H9 (cell line): Measurements from ENCODE around the gene PDE7B. TPM values are rescaled to one million over a fixed set of nuclear protein-coding genes. Genes with fewer than 3 reads are reported as not detected.
"Not testable (repeated sequence)": the region's sequence is repeated elsewhere in the genome, so short reads cannot be mapped to it uniquely, and the experiment has no call there.

ENCODE experiments used
- DNase-seq: peaks from one replicate; pipeline ENCODE4 v3.0.0-alpha.2; 2017
- H2AFZ ChIP-seq: one replicate; pipeline ENCODE4 v1.6.1; 2013; ENCODE audit warnings: mild to moderate bottlenecking, low read length, control low read depth, moderate library complexity
- H2AK5ac ChIP-seq: 2 replicates; pipeline ENCODE4 v1.6.1; 2013; ENCODE audit warnings: low read length, control low read depth, mixed read lengths; ENCODE audit not compliant: insufficient read length
- H2BK120ac ChIP-seq: one replicate; pipeline ENCODE4 v1.6.1; 2013; ENCODE audit warnings: low read depth, mild to moderate bottlenecking, low read length, control low read depth, inconsistent platforms; ENCODE audit not compliant: poor library complexity, severe bottlenecking
- H2BK12ac ChIP-seq: 2 replicates; pipeline ENCODE4 v1.6.1; 2013; ENCODE audit warnings: low read length, control low read depth, mixed read lengths, low read depth; ENCODE audit not compliant: insufficient read length
- H2BK15ac ChIP-seq: 2 replicates; pipeline ENCODE4 v1.6.1; 2013; ENCODE audit warnings: low read depth, low read length, control low read depth
- H2BK20ac ChIP-seq: one replicate; pipeline ENCODE4 v1.6.1; 2013; ENCODE audit warnings: low read depth, mild to moderate bottlenecking, low read length, control low read depth, inconsistent platforms; ENCODE audit not compliant: poor library complexity, severe bottlenecking
- H2BK5ac ChIP-seq: 2 replicates; pipeline ENCODE4 v1.6.1; 2013; ENCODE audit warnings: low read length, control low read depth, mixed read lengths; ENCODE audit not compliant: insufficient read length
- H3K14ac ChIP-seq: 2 replicates; pipeline ENCODE4 v1.6.1; 2013; ENCODE audit warnings: low read length, control low read depth; ENCODE audit not compliant: insufficient read depth
- H3K18ac ChIP-seq: 2 replicates; pipeline ENCODE4 v1.6.1; 2013; ENCODE audit warnings: low read depth, mild to moderate bottlenecking, mixed read lengths, low read length, control low read depth; ENCODE audit not compliant: insufficient read length
- H3K23ac ChIP-seq: 2 replicates; pipeline ENCODE4 v1.6.1; 2013; ENCODE audit warnings: low read length, control low read depth, mixed read lengths, low read depth; ENCODE audit not compliant: insufficient read length
- H3K23me2 ChIP-seq: 2 replicates; pipeline ENCODE4 v1.6.1; 2013; ENCODE audit warnings: low read depth, mild to moderate bottlenecking, mixed read lengths, low read length, control low read depth; ENCODE audit not compliant: insufficient read length, poor library complexity, severe bottlenecking
- H3K27ac ChIP-seq: 2 replicates; pipeline ENCODE4 v1.5.1; 2013; ENCODE audit warnings: low read length, control low read depth, mixed read lengths, low read depth; ENCODE audit not compliant: insufficient read length
- H3K27me3 ChIP-seq: 2 replicates; pipeline ENCODE4 v1.6.1; 2013; ENCODE audit warnings: low read length, control low read depth, inconsistent platforms; ENCODE audit not compliant: insufficient read depth
- H3K4ac ChIP-seq: 2 replicates; pipeline ENCODE4 v1.6.1; 2013; ENCODE audit warnings: low read depth, mild to moderate bottlenecking, control low read depth, inconsistent platforms, low read length, moderate library complexity
- H3K4me1 ChIP-seq: 2 replicates; pipeline ENCODE4 v1.6.1; 2013; ENCODE audit warnings: low read length, control low read depth, inconsistent platforms; ENCODE audit not compliant: insufficient read depth
- H3K4me2 ChIP-seq: 2 replicates; pipeline ENCODE4 v1.6.1; 2013; ENCODE audit warnings: low read length, control low read depth, mixed read lengths; ENCODE audit not compliant: insufficient read length, insufficient read depth
- H3K56ac ChIP-seq: 2 replicates; pipeline ENCODE4 v1.6.1; 2013; ENCODE audit warnings: low read depth, mild to moderate bottlenecking, mixed read lengths, low read length, control low read depth; ENCODE audit not compliant: insufficient read length
- H3K79me1 ChIP-seq: 2 replicates; pipeline ENCODE4 v1.6.1; 2013; ENCODE audit warnings: low read depth, mild to moderate bottlenecking, moderate library complexity, low read length, control low read depth, inconsistent platforms; ENCODE audit not compliant: insufficient read depth, poor library complexity, severe bottlenecking
- H3K79me2 ChIP-seq: 2 replicates; pipeline ENCODE4 v1.6.1; 2013; ENCODE audit warnings: low read length, control low read depth, inconsistent platforms; ENCODE audit not compliant: insufficient read depth
- H3K9ac ChIP-seq: 2 replicates; pipeline ENCODE4 v1.6.1; 2013; ENCODE audit warnings: low read length, control low read depth, mixed read lengths; ENCODE audit not compliant: insufficient read length; ENCODE audit errors: extremely low read depth
- H3K9me3 ChIP-seq: one replicate; pipeline ENCODE4 v1.6.1; 2013; ENCODE audit warnings: low read depth, low read length, inconsistent platforms; ENCODE audit not compliant: control insufficient read depth
- H3T11ph ChIP-seq: one replicate; pipeline ENCODE4 v1.6.1; 2013; ENCODE audit warnings: mild to moderate bottlenecking, low read length, control low read depth, inconsistent platforms
- H4K20me1 ChIP-seq: one replicate; pipeline ENCODE4 v1.6.1; 2013; ENCODE audit not compliant: control insufficient read depth, insufficient read length, insufficient read depth
- H4K5ac ChIP-seq: 2 replicates; pipeline ENCODE4 v1.6.1; 2013; ENCODE audit warnings: low read depth, mild to moderate bottlenecking, mixed read lengths, low read length, control low read depth; ENCODE audit not compliant: insufficient read length
- H4K8ac ChIP-seq: replicated peaks from 2 replicates; pipeline ENCODE4 v1.6.1; 2013; ENCODE audit warnings: low read length, control low read depth, mixed read lengths, low read depth; ENCODE audit not compliant: insufficient read length
- H4K91ac ChIP-seq: 2 replicates; pipeline ENCODE4 v1.6.1; 2013; ENCODE audit warnings: low read depth, mild to moderate bottlenecking, moderate library complexity, mixed read lengths, low read length, control low read depth; ENCODE audit not compliant: insufficient read length
- H3K27ac Mint-ChIP-seq, 3 experiments: 2 replicates in 2 of 3; 3 replicates in 1 of 3; pipeline ENCODE4 v1.8.0; 2020 to 2021; ENCODE audit warnings: mixed read lengths in 3 of 3, mild to moderate bottlenecking in 1 of 3, moderate library complexity in 1 of 3
- H3K27me3 Mint-ChIP-seq: 2 replicates; pipeline ENCODE4 v1.8.0; 2021; ENCODE audit warnings: low read depth, mild to moderate bottlenecking, moderate library complexity, mixed read lengths
- H3K36me3 Mint-ChIP-seq, 3 experiments: 2 replicates in 2 of 3; 3 replicates in 1 of 3; pipeline ENCODE4 v1.8.0; 2020 to 2021; ENCODE audit warnings: low read depth in 3 of 3, mixed read lengths in 3 of 3; ENCODE audit not compliant: insufficient read depth in 1 of 3
- H3K4me1 Mint-ChIP-seq, 2 experiments: 2 replicates each; pipeline ENCODE4 v1.8.0; 2020; ENCODE audit warnings: mixed read lengths in 2 of 2
- H3K4me3 Mint-ChIP-seq, 2 experiments: 2 replicates in 1 of 2; 3 replicates in 1 of 2; pipeline ENCODE4 v1.8.0; 2020 to 2021; ENCODE audit warnings: mild to moderate bottlenecking in 2 of 2, mixed read lengths in 2 of 2, moderate library complexity in 1 of 2
- H3K9me3 Mint-ChIP-seq, 2 experiments: 2 replicates in 1 of 2; 3 replicates in 1 of 2; pipeline ENCODE4 v1.8.0; 2020; ENCODE audit warnings: mild to moderate bottlenecking in 2 of 2, mixed read lengths in 2 of 2, moderate library complexity in 1 of 2
- CTCF ChIP-seq: fragments of 200-600 bp; sonication (generic); conservative IDR thresholded peaks from 3 replicates; pipeline ENCODE4 v1.8.0; 2021; ENCODE audit warnings: antibody characterized with exemption, mild to moderate bottlenecking
- WGBS: extraction: QIAGEN DNeasy Blood & Tissue Kit; methylation state at CpG from one replicate; pipeline ENCODE4 v1.1.7; 2013; ENCODE audit warnings: missing lambda C conversion rate, low lambda C conversion rate, mixed read lengths; ENCODE audit not compliant: insufficient read length; ENCODE audit errors: extremely low coverage; 5-methylcytosine and 5-hydroxymethylcytosine counted together
- total RNA-seq: library from RNA; stranded (reverse); gene quantifications from 2 replicates; pipeline ENCODE4 v1.2.1, GENCODE V29; 2021

The PDE7B gene
- total RNA-seq, 1 experiment from 2014 or later: not detected

- Histone ChIP-seq H3K27ac (no peak overlapping the region), H3T11ph (no peak overlapping the region), H2BK120ac (no peak overlapping the region), H2BK5ac (no peak overlapping the region), H3K18ac (no peak overlapping the region), H2BK15ac (no peak overlapping the region), H3K23ac (no peak overlapping the region), H4K5ac (no peak overlapping the region), H3K4me2 (no peak overlapping the region), H3K27me3 (no peaks in the 10 kb centered on the region), H3K4me1 (no peaks in the 10 kb centered on the region), H2BK12ac (no peak overlapping the region), H3K23me2 (no peaks in the 10 kb centered on the region), H3K56ac (no peak overlapping the region), H3K4ac (no peak overlapping the region), H2AK5ac (no peak overlapping the region), H3K79me2 (no peaks in the 10 kb centered on the region), H3K79me1 (no peaks in the 10 kb centered on the region), H4K91ac (no peak overlapping the region), H4K8ac (no peak overlapping the region), H3K9me3 (no peaks in the 10 kb centered on the region), H3K9ac (no peak overlapping the region), H2AFZ (no peak overlapping the region), H3K14ac (no peak overlapping the region), H4K20me1 (no peaks in the 10 kb centered on the region), H2BK20ac (no peak overlapping the region)
- WGBS: no CpG with 5 or more reads among the region's 3 CpGs
- Mint-ChIP-seq H3K4me1 (no peaks in the 10 kb centered on the region), H3K27me3 (no peaks in the 10 kb centered on the region), H3K4me3 (no peak overlapping the region), H3K9me3 (peaks cover 3% of the 10 kb centered on the region in 2 experiments; a peak in 1 of 5 replicates), H3K27ac (no peak overlapping the region), H3K36me3 (no peaks in the 10 kb centered on the region)
- no peak for TF ChIP-seq CTCF
- DNase-seq: no peak
Observed at GRCh38 chr6:136137739-136138402, 286.4 kb downstream of the PDE7B start.

- not testable (repeated sequence) for H3K9ac ChIP-seq, H3K27me3 Mint-ChIP-seq, H3K79me1 ChIP-seq, H3K4me2 ChIP-seq, H2BK12ac ChIP-seq, H4K8ac ChIP-seq, H2AK5ac ChIP-seq, H2BK15ac ChIP-seq, H2BK120ac ChIP-seq, H4K20me1 ChIP-seq, H3T11ph ChIP-seq, H3K14ac ChIP-seq, H3K27ac ChIP-seq, H3K9me3 Mint-ChIP-seq, H3K9me3 ChIP-seq, H4K5ac ChIP-seq, H3K56ac ChIP-seq, H3K4ac ChIP-seq, H3K18ac ChIP-seq, DNase-seq, H3K79me2 ChIP-seq, H3K27ac Mint-ChIP-seq, H4K91ac ChIP-seq, H3K36me3 Mint-ChIP-seq, H3K4me1 Mint-ChIP-seq, H2BK5ac ChIP-seq, H3K4me3 Mint-ChIP-seq, H3K23ac ChIP-seq, H3K27me3 ChIP-seq, H3K23me2 ChIP-seq, H3K4me1 ChIP-seq, H2BK20ac ChIP-seq, H2AFZ ChIP-seq
- WGBS: no CpG with 5 or more reads among the region's 6 CpGs
Observed at GRCh38 chr6:136139111-136139510, 287.6 kb downstream of the PDE7B start.
